ENCODE measurements around the gene UPB1.
A peak's percentile ranks its signal among the peaks of the same experiment; 100 is the strongest.
"Not testable (repeated sequence)": the region's sequence is repeated elsewhere in the genome, so short reads cannot be mapped to it uniquely, and the experiment has no call there.

The UPB1 gene

GRCh38 chr22:24482998-24483397, 12.1 kb upstream of the UPB1 start:
- DNase-seq: no peak

DNA sequence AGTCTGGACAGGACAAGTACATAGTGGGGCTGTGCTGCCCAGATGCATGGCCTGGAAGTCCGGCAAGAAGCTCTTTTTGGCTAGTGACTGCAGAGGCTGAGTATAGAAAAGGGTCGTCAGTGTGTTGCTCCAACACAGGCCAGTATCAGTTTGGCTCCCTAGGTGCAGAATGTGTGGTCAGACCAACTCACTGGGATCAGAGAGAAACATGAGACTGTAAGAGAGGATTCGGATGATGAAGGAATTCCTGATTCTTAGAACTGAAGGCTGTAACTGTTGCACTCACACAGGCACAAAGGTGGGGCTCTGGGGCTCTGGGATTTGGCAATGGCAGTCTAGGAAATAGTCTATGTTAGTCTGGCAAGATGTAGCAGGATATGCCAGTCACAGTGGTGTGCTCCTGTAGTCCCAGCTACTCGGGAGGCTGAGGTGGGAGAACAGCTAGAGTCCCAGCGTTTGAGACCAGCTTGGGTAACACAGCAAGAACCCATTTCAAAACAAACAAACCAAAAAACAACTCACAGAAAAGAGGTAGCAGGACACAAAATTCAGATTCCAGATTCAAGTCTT, 11.1 kb upstream of the UPB1 start:
- DNase-seq: no peak

- no peak for DNase-seq
Measured at GRCh38 chr22:24485170-24485569, 10.0 kb upstream of the UPB1 start.

DNA sequence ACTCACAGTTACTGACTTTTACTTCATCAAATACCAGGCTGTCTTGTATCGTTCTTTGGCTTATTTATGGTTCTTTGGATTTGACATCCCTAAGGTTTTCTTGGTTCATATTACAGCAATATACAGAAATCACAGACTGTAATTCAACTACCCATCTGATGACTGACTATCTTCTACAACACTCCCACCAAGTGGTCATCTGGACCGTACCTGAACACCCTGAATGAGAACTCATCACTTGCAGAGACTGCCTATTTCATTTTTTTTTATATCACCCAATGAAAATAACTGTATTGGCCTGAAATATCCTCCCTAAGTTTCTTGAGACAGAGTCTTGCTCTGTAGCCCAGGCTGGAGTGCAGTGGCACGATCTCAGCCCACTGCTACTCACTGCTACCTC, 9.5 kb upstream of the UPB1 start:
- no peak for DNase-seq

GRCh38 chr22:24486501-24486921, 8.6 kb upstream of the UPB1 start:
- no peak for DNase-seq

GRCh38 chr22:24489011-24489410, 6.1 kb upstream of the UPB1 start:
- no peak for DNase-seq

DNA sequence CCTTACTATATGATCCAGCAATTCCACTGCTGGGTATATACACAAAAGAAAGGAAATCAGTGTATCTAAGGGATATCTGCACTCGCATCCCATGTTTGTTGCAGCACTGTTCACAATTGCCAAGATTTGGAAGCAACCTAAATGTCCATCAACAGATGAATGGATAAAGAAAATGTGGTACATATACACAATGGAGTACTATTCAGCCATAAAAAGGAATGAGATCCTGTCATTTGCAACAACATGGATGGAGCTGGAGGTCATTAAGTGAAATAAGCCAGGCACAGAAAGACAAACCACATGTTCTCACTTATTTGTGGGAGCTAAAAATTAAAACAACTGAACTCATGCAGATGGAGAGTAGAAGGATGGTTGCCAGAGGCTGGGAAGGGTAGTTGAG, 5.7 kb upstream of the UPB1 start:
- DNase-seq: not testable (repeated sequence)

DNA sequence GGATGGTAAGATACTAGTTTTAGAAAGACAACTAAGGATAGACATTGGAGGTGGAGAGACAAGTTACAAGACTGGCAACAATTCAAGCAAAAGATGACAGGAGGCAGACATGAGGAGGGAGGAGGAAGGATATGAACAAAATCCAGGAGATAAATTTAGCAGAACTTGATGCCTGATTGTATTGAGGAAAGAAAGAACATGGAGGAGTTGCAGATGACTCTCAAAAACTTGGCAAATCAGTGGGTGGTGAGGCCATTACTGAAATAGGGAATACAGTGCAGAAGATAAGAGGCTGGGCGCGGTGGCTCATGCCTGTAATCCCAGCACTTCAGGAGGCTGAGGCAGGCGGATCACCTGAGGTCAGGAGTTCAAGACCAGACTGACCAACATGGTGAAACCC, 2.7 kb upstream of the UPB1 start:
- no peak for DNase-seq

DNA sequence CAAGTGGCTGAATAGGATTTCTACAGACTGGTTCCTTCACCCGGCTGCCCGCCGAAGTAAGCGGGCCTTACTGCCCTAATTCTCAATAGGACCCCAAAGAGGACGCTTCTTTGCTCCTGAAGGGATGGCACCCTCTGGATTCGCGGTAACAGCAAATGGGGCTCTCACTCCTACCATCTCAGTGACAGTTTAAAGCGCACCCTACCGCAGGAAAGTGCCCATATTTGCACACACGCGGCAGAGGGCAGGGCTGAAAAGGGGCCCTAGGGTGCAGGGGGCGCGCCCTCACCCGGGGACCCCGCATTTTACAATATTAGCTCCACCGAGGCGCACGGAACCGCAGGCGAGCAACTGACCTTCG, 985 bp upstream of the UPB1 start:
- DNase-seq: no peak

DNA sequence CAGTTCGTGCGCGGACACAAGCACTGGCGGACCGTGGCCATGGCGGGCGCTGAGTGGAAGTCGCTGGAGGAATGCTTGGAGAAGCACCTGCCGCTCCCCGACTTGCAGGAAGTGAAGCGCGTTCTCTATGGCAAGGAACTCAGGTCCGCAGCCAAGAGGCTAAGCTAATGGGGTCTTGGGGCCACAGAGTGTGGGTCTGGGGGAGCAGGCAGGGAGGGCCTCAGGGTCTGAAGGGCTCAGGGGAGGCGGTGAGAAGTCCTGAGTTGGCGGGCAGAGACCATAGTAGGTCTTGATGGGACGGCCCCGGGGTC, 188 bp downstream of the UPB1 start:
- DNase-seq: no peak

DNA sequence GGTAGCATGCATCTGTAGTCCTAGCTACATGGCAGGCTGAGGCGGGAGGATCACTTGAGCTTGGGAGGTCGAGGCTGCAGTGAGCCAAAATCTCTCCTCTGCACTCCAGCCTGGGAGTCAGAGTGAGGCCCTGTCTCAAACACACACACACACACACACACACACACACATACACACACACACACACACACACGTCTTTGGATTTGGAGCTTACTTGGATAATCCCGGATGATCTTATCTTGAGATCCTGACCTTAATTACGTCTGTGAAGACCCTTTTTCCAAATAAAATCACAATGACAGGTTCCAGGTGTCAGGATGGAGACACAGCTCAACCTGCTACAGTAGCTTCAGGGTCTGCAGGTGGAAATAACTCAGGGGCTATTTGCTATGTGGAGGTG, 1.1 kb downstream of the UPB1 start:
- DNase-seq: no peak

DNA sequence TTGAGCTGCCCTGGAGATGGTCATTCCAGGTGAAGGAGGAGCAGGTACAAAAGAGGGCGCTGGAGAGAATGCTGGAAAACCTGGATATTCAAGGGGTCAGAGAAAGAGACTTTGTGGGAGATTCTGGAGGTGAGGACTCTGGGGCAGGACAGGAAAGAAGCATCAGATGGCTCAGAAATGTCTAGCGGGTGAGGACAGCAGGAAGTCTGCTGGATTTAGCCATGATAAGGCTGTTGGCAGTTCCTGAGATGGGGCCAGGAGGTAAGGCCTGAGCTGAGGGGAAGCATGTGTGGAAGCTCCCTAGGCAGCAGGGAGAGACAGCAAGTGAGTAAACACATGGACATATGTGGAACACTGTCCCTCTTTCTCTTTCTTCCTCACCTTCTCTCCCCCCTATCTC, 1.5 kb downstream of the UPB1 start:
- no peak for DNase-seq

DNA sequence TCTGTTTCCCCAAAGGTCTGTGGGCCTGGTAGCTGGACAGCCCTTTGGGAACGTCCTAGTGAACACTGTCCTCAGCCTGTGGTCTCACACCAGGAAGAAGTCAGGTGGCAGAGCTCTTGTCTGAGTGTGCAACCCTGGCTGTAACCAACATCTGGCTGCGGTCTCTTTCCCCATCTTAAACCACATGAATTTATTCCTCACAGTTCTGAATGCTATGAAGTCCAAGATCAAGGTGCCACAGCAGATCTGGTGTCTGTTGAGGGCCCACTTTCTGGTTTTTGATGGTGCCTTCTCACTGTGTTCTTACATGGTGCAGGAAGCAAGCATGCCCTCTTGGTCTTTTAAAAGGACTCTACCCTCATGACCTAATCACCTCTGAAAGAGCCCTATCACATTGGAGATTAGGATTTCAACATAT, 2.7 kb downstream of the UPB1 start:
- DNase-seq: no peak

DNA sequence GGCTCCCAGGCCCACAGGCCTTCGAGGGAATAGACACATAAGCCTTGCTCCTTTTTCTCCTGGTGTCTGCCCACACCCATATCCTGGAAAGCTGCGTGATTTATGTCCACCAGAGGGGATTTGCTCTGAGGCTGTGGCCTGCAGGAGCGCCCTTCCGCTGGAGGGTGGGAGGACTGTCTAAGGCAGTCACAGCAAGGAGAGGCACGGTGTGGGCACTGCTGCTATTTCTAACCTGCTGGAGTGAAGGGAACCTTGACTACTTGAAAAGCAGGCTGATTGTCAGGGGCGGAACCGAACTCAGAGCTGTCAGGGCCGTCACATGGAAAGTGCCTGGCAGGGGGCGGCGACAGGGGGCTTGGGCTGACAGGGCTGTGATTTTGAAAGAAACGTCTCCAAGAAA, 3.7 kb downstream of the UPB1 start:
- DNase-seq: no peak

- no peak for DNase-seq
Measured at GRCh38 chr22:24499706-24500276, 4.7 kb downstream of the UPB1 start.

DNA sequence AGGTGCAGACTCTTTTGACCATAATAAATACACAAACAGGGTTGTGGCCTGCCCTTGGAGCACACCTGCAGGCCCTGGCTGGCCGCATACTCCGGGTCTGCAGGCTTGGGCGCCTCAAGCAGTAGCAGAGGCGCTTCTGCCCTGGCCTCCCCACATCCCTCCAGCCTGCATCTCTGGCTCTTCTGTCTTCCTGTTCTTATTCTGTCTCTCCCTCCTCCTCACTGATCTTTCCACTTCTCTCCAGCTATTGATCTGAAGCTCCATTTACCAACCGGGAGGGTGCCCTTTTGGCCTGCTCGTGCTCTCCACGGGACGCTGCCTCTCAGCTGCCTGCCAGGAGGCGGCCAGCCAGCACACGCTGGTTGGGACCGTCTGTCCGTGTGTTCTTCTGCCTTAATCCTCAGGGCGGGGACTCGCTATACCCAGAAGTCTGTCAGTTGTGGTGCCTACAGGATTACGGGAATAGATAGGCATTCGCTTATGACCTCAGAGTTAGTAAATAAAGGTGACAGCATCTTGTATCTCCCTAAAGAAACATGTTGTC, 5.2 kb downstream of the UPB1 start:
- DNase-seq: no peak

DNA sequence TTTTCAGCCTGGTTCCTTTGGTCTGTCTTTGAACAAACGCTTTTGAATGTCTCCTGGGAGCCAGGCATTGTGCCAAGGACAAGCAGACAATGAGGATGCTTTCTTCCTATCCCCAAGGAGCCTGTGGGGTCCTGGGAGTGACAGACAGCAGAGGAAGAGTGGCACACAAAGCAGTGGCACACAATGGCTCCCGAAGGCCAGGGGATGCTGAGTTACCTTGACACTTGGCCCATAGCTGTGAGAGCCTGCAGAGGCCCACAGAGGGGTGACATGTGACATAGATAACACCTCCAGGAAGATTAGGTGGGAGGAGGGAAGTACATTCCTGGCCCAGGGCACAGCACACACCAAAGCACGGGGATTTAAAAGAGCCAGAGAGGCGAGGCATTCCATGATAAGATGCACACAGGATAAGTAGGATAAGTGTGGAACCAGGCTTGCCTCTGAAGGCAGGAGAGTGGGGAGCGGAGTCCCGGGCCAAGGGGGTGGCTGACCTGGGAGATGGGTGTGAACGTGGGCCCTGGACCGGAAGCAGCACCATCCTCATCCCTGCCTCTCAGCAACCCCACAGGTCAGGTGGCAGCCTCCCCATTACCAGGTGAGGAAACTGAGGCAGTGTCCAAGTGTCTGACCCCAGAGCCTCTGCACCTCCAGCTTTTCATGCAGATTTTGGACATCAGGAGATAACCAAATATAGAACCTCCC, 6.3 kb downstream of the UPB1 start:
- DNase-seq: no peak

DNA sequence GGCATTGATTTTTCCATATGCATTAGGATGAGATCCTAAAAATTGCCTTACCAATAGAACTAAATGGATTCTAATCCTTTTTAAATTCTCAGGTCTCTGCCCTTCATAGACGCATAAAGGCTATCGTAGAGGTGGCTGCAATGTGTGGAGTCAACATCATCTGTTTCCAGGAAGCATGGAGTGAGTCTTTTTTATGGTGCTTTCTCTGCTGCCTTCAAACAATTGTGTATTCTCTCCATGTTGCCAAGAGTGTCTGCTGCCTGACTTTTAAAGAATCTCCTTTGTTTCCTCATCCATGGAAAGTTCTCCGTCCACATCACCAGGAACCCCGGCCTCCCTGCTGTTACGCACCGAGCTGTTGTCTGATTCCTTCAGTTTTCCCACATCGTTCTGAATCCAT, 6.9 kb downstream of the UPB1 start:
- DNase-seq: no peak

- no peak for DNase-seq
Measured at GRCh38 chr22:24502541-24502940, 7.4 kb downstream of the UPB1 start.

GRCh38 chr22:24503137-24503842, 8.2 kb downstream of the UPB1 start:
- DNase-seq: peak; percentile 75

GRCh38 chr22:24503843-24504338, 8.8 kb downstream of the UPB1 start:
- DNase-seq: no peak

- DNase-seq: no peak
Measured at GRCh38 chr22:24504540-24504939, 9.4 kb downstream of the UPB1 start.

GRCh38 chr22:24504956-24505736, 10.0 kb downstream of the UPB1 start:
- no peak for DNase-seq
